Right ventricle myocardium superior (tissue), 1 donor: Measurements from ENCODE around the gene SLC22A25. TPM values are rescaled to one million over a fixed set of nuclear protein-coding genes. Genes with fewer than 3 reads are reported as not detected.
"Not testable (repeated sequence)": the region's sequence is repeated elsewhere in the genome, so short reads cannot be mapped to it uniquely, and the experiment has no call there.

Source experiments
- ATAC-seq: fragments of 200-7000 bp; cut with Tn5 transposase; one replicate; pipeline ENCODE4 v1.9.1; 2020; ENCODE audit warnings: mild to moderate bottlenecking; ENCODE audit not compliant: poor library complexity
- DNase-seq: peaks from one replicate; pipeline ENCODE4 v3.0.0-alpha.2; 2020
- intact Hi-C: fragments of 100-400 bp; cut with DNase I; formaldehyde crosslinking; loops from one replicate; pipeline ENCODE4 v1.11.2; 2022
- long read RNA-seq: library from polyadenylated mRNA; unstranded; transcript quantifications from one replicate; pipeline ENCODE4 v2.0.0, GENCODE V29; 2021
- total RNA-seq: library from RNA; stranded (reverse); fragmentation: NEBNext Ultra II Directional; extraction: Animal tissue kit (Norgen Biotek cat#: 25700); gene quantifications from one replicate; pipeline ENCODE4 v1.2.1, GENCODE V29; 2021
- donor health status: DM: no; HTN: yes; CAD: no; lungs with severe emphysema.

Gene SLC22A25
- not detected for total RNA-seq
- long read RNA-seq = 0 reads

- intact Hi-C loops = no loop called here
- no peak for DNase-seq
- no peak for ATAC-seq
Observed at GRCh38 chr11:63243533-63243932, at the start of gene SLC22A25. Gene SLC22A25, minus strand, starts transcription at chr11:63243599. Its CDS starts 13,947 bp downstream, at chr11:63229652.

- intact Hi-C loops = no loop called here
- ATAC-seq = no peak
- no peak for DNase-seq
Observed at GRCh38 chr11:63290285-63290684, 46.9 kb upstream of the SLC22A25 start.

GRCh38 chr11:63289658-63290057 lies 46.3 kb upstream of the SLC22A25 start:
- intact Hi-C loops = no loop called here
- DNase-seq = no peak
- no peak for ATAC-seq

- DNase-seq (no peak), ATAC-seq (no peak)
- intact Hi-C loops = no loop called here
Observed at GRCh38 chr11:63282579-63282978, 39.2 kb upstream of the SLC22A25 start.

- DNase-seq (no peak), ATAC-seq (no peak)
- intact Hi-C loops = no loop called here
Observed at GRCh38 chr11:63280920-63281319, 37.5 kb upstream of the SLC22A25 start.

GRCh38 chr11:63277345-63277943 lies 34.0 kb upstream of the SLC22A25 start:
- DNase-seq = no peak
- ATAC-seq = no peak
- intact Hi-C loops = no loop called here

- intact Hi-C loops = no loop called here
- ATAC-seq (no peak), DNase-seq (no peak)
Observed at GRCh38 chr11:63274776-63275175, 31.4 kb upstream of the SLC22A25 start.

GRCh38 chr11:63273685-63274084 lies 30.3 kb upstream of the SLC22A25 start:
- intact Hi-C loops = no loop called here
- DNase-seq = no peak
- no peak for ATAC-seq

GRCh38 chr11:63262547-63262946 lies 19.1 kb upstream of the SLC22A25 start:
- ATAC-seq (no peak), DNase-seq (no peak)
- intact Hi-C loops = no loop called here

GRCh38 chr11:63251312-63251711 lies 7.9 kb upstream of the SLC22A25 start:
- DNase-seq (no peak), ATAC-seq (no peak)
- intact Hi-C loops = no loop called here

- ATAC-seq (no peak), DNase-seq (no peak)
- intact Hi-C loops = no loop called here
Observed at GRCh38 chr11:63250162-63251050, 7.0 kb upstream of the SLC22A25 start.

GRCh38 chr11:63248966-63249365 lies 5.6 kb upstream of the SLC22A25 start:
- DNase-seq (no peak), ATAC-seq (no peak)
- intact Hi-C loops = no loop called here

GRCh38 chr11:63247237-63248002 lies 4.0 kb upstream of the SLC22A25 start:
- DNase-seq, ATAC-seq, intact Hi-C loops: not testable (repeated sequence)

GRCh38 chr11:63246045-63246444 lies 2.6 kb upstream of the SLC22A25 start:
- DNase-seq (no peak), ATAC-seq (no peak)
- intact Hi-C loops = no loop called here

- DNase-seq = no peak
- intact Hi-C loops = no loop called here
- no peak for ATAC-seq
Observed at GRCh38 chr11:63244862-63245261, 1.5 kb upstream of the SLC22A25 start.

- intact Hi-C loops = no loop called here
- DNase-seq (no peak), ATAC-seq (no peak)
Observed at GRCh38 chr11:63242089-63242781, 1.2 kb downstream of the SLC22A25 start.

GRCh38 chr11:63240791-63241379 lies 2.5 kb downstream of the SLC22A25 start:
- no peak for ATAC-seq
- no peak for DNase-seq
- intact Hi-C loops = no loop called here

GRCh38 chr11:63240098-63240497 lies 3.3 kb downstream of the SLC22A25 start:
- intact Hi-C loops = no loop called here
- no peak for DNase-seq
- ATAC-seq = no peak

GRCh38 chr11:63239254-63239653 lies 4.1 kb downstream of the SLC22A25 start:
- ATAC-seq = no peak
- intact Hi-C loops = no loop called here
- DNase-seq = no peak
